ENCODE measurements around the gene GRID1.

Gene GRID1

DNA sequence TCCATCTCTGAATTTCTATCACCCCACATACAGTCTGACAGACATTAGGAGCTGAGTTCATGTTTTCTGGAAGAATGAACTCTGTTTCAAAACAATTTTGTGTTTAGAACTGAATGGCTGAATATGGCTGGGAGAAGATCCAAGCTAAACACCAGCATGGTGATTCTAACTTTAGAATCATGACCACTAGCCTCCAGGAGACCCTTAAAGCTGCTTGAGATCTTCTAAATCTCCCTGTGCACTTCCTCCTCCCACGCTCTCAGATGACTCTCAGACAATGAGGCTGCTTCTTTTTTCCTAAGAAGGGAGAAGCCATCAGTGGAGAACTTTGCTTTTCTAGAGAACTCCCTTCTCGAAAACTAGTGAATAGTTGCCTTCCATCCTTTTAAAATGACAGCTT lies 711.2 kb downstream of the GRID1 start:
- H3K4me1 ChIP-seq (ENCODE audit: control insufficient read depth in 2 of 2, insufficient read depth in 2 of 2, low read length in 2 of 2), result no peaks in the 10 kb centered on the region
- H3K27ac ChIP-seq (ENCODE audit: low read depth in 2 of 2, low read length in 2 of 2), result no peak overlapping the region
- H3K9me3 ChIP-seq (ENCODE audit: control insufficient read depth in 2 of 2, low read length in 2 of 2), result no peaks in the 10 kb centered on the region
- no peaks in the 10 kb centered on the region for H3K36me3 ChIP-seq (ENCODE audit: control insufficient read depth in 2 of 2, insufficient read depth in 2 of 2, low read length in 2 of 2)
- H3K4me3 ChIP-seq (ENCODE audit: low read length in 2 of 2), result no peak overlapping the region
- H3K9ac ChIP-seq (ENCODE audit: low read depth in 1 of 2, low read length in 2 of 2), result no peak overlapping the region
- no peaks in the 10 kb centered on the region for H3K27me3 ChIP-seq (ENCODE audit: control insufficient read depth in 2 of 2, insufficient read depth in 2 of 2, low read length in 2 of 2)

GRCh38 chr10:85651497-85651882 lies 715.1 kb downstream of the GRID1 start:
- Histone ChIP-seq H3K27ac (ENCODE audit: low read depth in 2 of 2, low read length in 2 of 2) (no peak overlapping the region), H3K4me3 (ENCODE audit: low read length in 2 of 2) (no peak overlapping the region), H3K27me3 (ENCODE audit: control insufficient read depth in 2 of 2, insufficient read depth in 2 of 2, low read length in 2 of 2) (no peaks in the 10 kb centered on the region), H3K36me3 (ENCODE audit: control insufficient read depth in 2 of 2, insufficient read depth in 2 of 2, low read length in 2 of 2) (no peaks in the 10 kb centered on the region), H3K4me1 (ENCODE audit: control insufficient read depth in 2 of 2, insufficient read depth in 2 of 2, low read length in 2 of 2) (no peaks in the 10 kb centered on the region), H3K9ac (ENCODE audit: low read depth in 1 of 2, low read length in 2 of 2) (no peak overlapping the region), H3K9me3 (ENCODE audit: control insufficient read depth in 2 of 2, low read length in 2 of 2) (no peaks in the 10 kb centered on the region)

DNA sequence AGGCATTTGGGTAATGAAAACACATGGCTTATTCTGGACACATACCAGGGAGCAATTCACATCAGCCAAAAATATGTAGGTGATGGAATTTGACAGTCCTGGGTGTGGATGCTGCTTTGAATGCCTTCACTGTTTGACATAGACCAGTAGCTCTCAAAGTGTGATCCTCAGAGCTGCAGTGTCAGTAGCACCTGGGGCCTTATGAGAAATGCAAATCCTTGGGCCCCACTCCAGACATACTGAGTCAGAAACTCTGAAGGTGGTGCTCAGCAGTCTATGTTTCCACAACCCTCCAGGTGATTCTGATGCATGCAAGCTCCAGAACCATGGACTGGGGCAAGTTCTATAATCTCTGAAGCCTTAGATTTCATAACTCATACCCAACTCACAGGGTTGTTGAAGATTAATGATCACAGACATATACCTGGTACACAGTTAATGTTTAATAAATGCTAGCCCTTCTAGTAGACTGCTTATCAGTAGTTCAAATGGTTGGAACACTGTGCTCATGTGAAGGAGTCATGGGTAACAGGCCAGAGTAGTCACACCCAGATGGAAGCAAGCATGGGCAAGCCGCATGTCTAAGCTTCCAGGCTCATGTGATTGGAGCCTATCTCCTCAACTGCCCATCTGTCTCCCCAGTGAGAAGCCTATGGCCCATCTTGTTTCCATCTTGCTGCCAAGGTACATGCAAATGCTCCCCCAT lies 715.7 kb downstream of the GRID1 start:
- Histone ChIP-seq H3K27me3 (ENCODE audit: control insufficient read depth in 2 of 2, insufficient read depth in 2 of 2, low read length in 2 of 2) (no peaks in the 10 kb centered on the region), H3K27ac (ENCODE audit: low read depth in 2 of 2, low read length in 2 of 2) (no peak overlapping the region)

DNA sequence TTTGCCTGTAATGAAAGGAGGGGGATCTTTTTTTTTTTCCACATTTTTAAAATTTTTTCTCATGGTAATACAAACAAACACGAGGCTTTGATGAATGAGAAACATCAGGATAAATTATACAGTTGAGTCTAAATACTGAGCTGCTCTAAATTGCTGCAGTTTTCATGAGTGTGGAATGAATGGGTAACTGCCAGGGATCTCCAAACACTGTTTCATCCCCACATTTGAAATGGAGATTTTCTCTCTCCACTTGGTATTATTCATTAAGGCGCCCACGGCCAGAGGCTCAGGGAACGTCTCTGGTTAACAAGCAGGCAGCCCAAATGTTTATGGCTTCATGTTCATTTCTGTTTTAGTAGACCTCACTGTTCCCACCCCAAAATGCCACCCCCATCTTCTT lies 717.1 kb downstream of the GRID1 start:
- Histone ChIP-seq H3K9me3 (ENCODE audit: control insufficient read depth in 2 of 2, low read length in 2 of 2) (no peaks in the 10 kb centered on the region), H3K36me3 (ENCODE audit: control insufficient read depth in 2 of 2, insufficient read depth in 2 of 2, low read length in 2 of 2) (no peaks in the 10 kb centered on the region), H3K27me3 (ENCODE audit: control insufficient read depth in 2 of 2, insufficient read depth in 2 of 2, low read length in 2 of 2) (no peaks in the 10 kb centered on the region), H3K4me1 (ENCODE audit: control insufficient read depth in 2 of 2, insufficient read depth in 2 of 2, low read length in 2 of 2) (no peaks in the 10 kb centered on the region), H3K27ac (ENCODE audit: low read depth in 2 of 2, low read length in 2 of 2) (no peak overlapping the region), H3K9ac (ENCODE audit: low read depth in 1 of 2, low read length in 2 of 2) (no peak overlapping the region), H3K4me3 (ENCODE audit: low read length in 2 of 2) (no peak overlapping the region)

More for the DNA sequence above, 715.7 kb downstream of the GRID1 start:
- Histone ChIP-seq H3K36me3 (ENCODE audit: control insufficient read depth in 2 of 2, insufficient read depth in 2 of 2, low read length in 2 of 2) (no peaks in the 10 kb centered on the region), H3K4me1 (ENCODE audit: control insufficient read depth in 2 of 2, insufficient read depth in 2 of 2, low read length in 2 of 2) (no peaks in the 10 kb centered on the region), H3K9ac (ENCODE audit: low read depth in 1 of 2, low read length in 2 of 2) (no peak overlapping the region), H3K9me3 (ENCODE audit: control insufficient read depth in 2 of 2, low read length in 2 of 2) (no peaks in the 10 kb centered on the region), H3K4me3 (ENCODE audit: low read length in 2 of 2) (no peak overlapping the region)

- H3K36me3 ChIP-seq (ENCODE audit: control insufficient read depth in 2 of 2, insufficient read depth in 2 of 2, low read length in 2 of 2), result no peaks in the 10 kb centered on the region
- H3K4me3 ChIP-seq (ENCODE audit: low read length in 2 of 2), result no peak overlapping the region
- no peak overlapping the region for H3K9ac ChIP-seq (ENCODE audit: low read depth in 1 of 2, low read length in 2 of 2)
- H3K4me1 ChIP-seq (ENCODE audit: control insufficient read depth in 2 of 2, insufficient read depth in 2 of 2, low read length in 2 of 2), result peaks cover under 1 to 8% of the 10 kb centered on the region in 2 donors
- no peak overlapping the region for H3K27ac ChIP-seq (ENCODE audit: low read depth in 2 of 2, low read length in 2 of 2)
- no peaks in the 10 kb centered on the region for H3K27me3 ChIP-seq (ENCODE audit: control insufficient read depth in 2 of 2, insufficient read depth in 2 of 2, low read length in 2 of 2)
- H3K9me3 ChIP-seq (ENCODE audit: control insufficient read depth in 2 of 2, low read length in 2 of 2), result no peaks in the 10 kb centered on the region
These were observed 718.3 kb downstream of the GRID1 start for GRCh38 chr10:85648279-85648754.

DNA sequence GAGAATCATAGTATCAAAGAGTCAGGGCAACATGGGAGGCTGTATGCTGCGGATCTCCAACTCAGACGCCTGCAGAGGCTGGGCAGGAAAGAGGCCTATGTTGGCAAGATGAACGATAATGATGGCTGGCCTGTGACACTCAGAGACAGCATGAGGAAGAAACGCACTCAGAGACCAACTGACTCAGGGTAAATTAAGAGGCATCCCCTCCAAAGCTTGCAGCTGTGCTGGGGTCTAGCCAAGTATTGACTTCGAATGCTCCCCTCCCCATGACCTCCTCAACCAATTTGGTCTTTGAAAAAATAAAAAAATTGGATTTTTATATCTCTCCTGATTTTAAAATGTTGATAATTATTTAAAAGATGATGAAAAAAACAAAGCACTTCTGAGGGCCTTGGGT lies 718.9 kb downstream of the GRID1 start:
- peaks cover 3 to 13% of the 10 kb centered on the region in 2 donors for H3K4me1 ChIP-seq (ENCODE audit: control insufficient read depth in 2 of 2, insufficient read depth in 2 of 2, low read length in 2 of 2)
- no peak overlapping the region for H3K4me3 ChIP-seq (ENCODE audit: low read length in 2 of 2)
- H3K27me3 ChIP-seq (ENCODE audit: control insufficient read depth in 2 of 2, insufficient read depth in 2 of 2, low read length in 2 of 2), result no peaks in the 10 kb centered on the region
- no peak overlapping the region for H3K27ac ChIP-seq (ENCODE audit: low read depth in 2 of 2, low read length in 2 of 2)
- H3K9me3 ChIP-seq (ENCODE audit: control insufficient read depth in 2 of 2, low read length in 2 of 2), result no peaks in the 10 kb centered on the region
- H3K9ac ChIP-seq (ENCODE audit: low read depth in 1 of 2, low read length in 2 of 2), result no peak overlapping the region
- H3K36me3 ChIP-seq (ENCODE audit: control insufficient read depth in 2 of 2, insufficient read depth in 2 of 2, low read length in 2 of 2), result no peaks in the 10 kb centered on the region

GRCh38 chr10:85645926-85646711 lies 720.5 kb downstream of the GRID1 start:
- Histone ChIP-seq H3K4me1 (ENCODE audit: control insufficient read depth in 2 of 2, insufficient read depth in 2 of 2, low read length in 2 of 2) (peaks cover 12 to 27% of the 10 kb centered on the region in 2 donors), H3K9me3 (ENCODE audit: control insufficient read depth in 2 of 2, low read length in 2 of 2) (no peaks in the 10 kb centered on the region), H3K27me3 (ENCODE audit: control insufficient read depth in 2 of 2, insufficient read depth in 2 of 2, low read length in 2 of 2) (no peaks in the 10 kb centered on the region), H3K9ac (ENCODE audit: low read depth in 1 of 2, low read length in 2 of 2) (no peak overlapping the region), H3K27ac (ENCODE audit: low read depth in 2 of 2, low read length in 2 of 2) (no peak overlapping the region), H3K4me3 (ENCODE audit: low read length in 2 of 2) (no peak overlapping the region), H3K36me3 (ENCODE audit: control insufficient read depth in 2 of 2, insufficient read depth in 2 of 2, low read length in 2 of 2) (no peaks in the 10 kb centered on the region)

DNA sequence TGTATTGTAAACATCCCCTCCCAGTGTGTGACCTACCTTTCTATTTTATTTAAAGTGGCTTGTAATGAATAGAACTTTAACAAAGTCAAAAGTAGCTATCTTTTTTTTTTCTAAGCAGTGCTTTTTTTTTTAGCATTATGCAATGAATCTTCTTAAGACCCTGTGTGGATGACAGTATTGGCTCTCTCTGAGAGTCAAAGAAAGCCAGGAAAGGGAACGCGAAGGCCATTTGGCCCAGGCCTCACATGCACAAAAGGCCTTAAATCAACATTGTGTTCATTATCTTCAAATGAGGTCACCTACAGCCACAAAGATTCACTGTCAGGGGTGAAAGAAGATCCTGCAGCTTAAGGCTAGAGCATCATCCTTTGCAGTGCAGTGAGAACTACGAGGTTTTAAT lies 721.5 kb downstream of the GRID1 start:
- no peaks in the 10 kb centered on the region for H3K9me3 ChIP-seq (ENCODE audit: control insufficient read depth in 2 of 2, low read length in 2 of 2)
- no peak overlapping the region for H3K9ac ChIP-seq (ENCODE audit: low read depth in 1 of 2, low read length in 2 of 2)
- peaks cover 12 to 27% of the 10 kb centered on the region in 2 donors for H3K4me1 ChIP-seq (ENCODE audit: control insufficient read depth in 2 of 2, insufficient read depth in 2 of 2, low read length in 2 of 2)
- no peak overlapping the region for H3K4me3 ChIP-seq (ENCODE audit: low read length in 2 of 2)
- no peaks in the 10 kb centered on the region for H3K36me3 ChIP-seq (ENCODE audit: control insufficient read depth in 2 of 2, insufficient read depth in 2 of 2, low read length in 2 of 2)
- no peaks in the 10 kb centered on the region for H3K27me3 ChIP-seq (ENCODE audit: control insufficient read depth in 2 of 2, insufficient read depth in 2 of 2, low read length in 2 of 2)
- H3K27ac ChIP-seq (ENCODE audit: low read depth in 2 of 2, low read length in 2 of 2), result no peak overlapping the region

GRCh38 chr10:85643845-85644525 lies 722.6 kb downstream of the GRID1 start:
- no peaks in the 10 kb centered on the region for H3K27me3 ChIP-seq (ENCODE audit: control insufficient read depth in 2 of 2, insufficient read depth in 2 of 2, low read length in 2 of 2)
- H3K4me3 ChIP-seq (ENCODE audit: low read length in 2 of 2), result no peak overlapping the region
- peak overlapping the region; percentile 63 to 80 for H3K27ac ChIP-seq (ENCODE audit: low read depth in 2 of 2, low read length in 2 of 2)
- H3K4me1 ChIP-seq (ENCODE audit: control insufficient read depth in 2 of 2, insufficient read depth in 2 of 2, low read length in 2 of 2), result peaks cover 12 to 27% of the 10 kb centered on the region in 2 donors
- H3K36me3 ChIP-seq (ENCODE audit: control insufficient read depth in 2 of 2, insufficient read depth in 2 of 2, low read length in 2 of 2), result no peaks in the 10 kb centered on the region
- H3K9me3 ChIP-seq (ENCODE audit: control insufficient read depth in 2 of 2, low read length in 2 of 2), result no peaks in the 10 kb centered on the region
- no peak overlapping the region for H3K9ac ChIP-seq (ENCODE audit: low read depth in 1 of 2, low read length in 2 of 2)
